SK-N-SH (cell line): ENCODE data around the gene SSPN. TPM values are rescaled to one million over a fixed set of nuclear protein-coding genes. Genes with fewer than 3 reads are reported as not detected.

Source experiments
- CTCF ChIA-PET: fragments of 300-600, 350-600 bp; formaldehyde crosslinking; extraction: SDS; loops from one replicate; lab custom pipeline; 2021; lab: Yijun Ruan, JAX
- POLR2A ChIA-PET: fragments of 350-600 bp; sonication (Branson Sonifier 250); formaldehyde crosslinking; extraction: SDS; loops from one replicate; lab custom pipeline; 2020; ENCODE audit warnings: antibody characterized with exemption, inconsistent platforms; lab: Yijun Ruan, JAX
- DNase-seq: peaks from one replicate; pipeline ENCODE4 v3.0.0; 2012
- H2AFZ ChIP-seq: fragments of 200-600 bp; sonication (generic); 2 replicates; pipeline ENCODE4 v1.8.1; 2016; ENCODE audit warnings: antibody characterized with exemption, mild to moderate bottlenecking, low read depth
- H3F3A ChIP-seq: fragments of 200-600 bp; sonication (generic); replicated peaks from 2 replicates; pipeline ENCODE3; 2016; ENCODE audit warnings: antibody characterized with exemption, mild to moderate bottlenecking; ENCODE audit not compliant: insufficient read depth
- H3K27ac ChIP-seq, 2 experiments: fragments of 200-500 bp in 1 of 2; fragments of 200-600 bp in 1 of 2; sonication (Bioruptor generic) in 1 of 2; sonication (generic), shearing (Covaris generic) in 1 of 2; 2 replicates each; pipeline versions ENCODE4 v1.5.1 to v1.6.1; 2014 to 2016; ENCODE audit warnings: low read depth in 2 of 2, inconsistent platforms in 1 of 2, low read length in 1 of 2, mild to moderate bottlenecking in 1 of 2, mixed read lengths in 1 of 2
- H3K27me3 ChIP-seq: fragments of 200-600 bp; sonication (generic), shearing (Covaris generic); 2 replicates; pipeline ENCODE4 v1.6.1; 2016; ENCODE audit warnings: mixed run types; ENCODE audit not compliant: insufficient read depth
- H3K36me3 ChIP-seq, 2 experiments: fragments of 200-500 bp in 1 of 2; fragments of 200-600 bp in 1 of 2; sonication (Bioruptor generic) in 1 of 2; sonication (generic) in 1 of 2; replicated peaks in 1 of 2; 2 replicates each; pipeline versions ENCODE3 to v1.5.1; 2014 to 2016; ENCODE audit warnings: low read length in 1 of 2, mild to moderate bottlenecking in 1 of 2; ENCODE audit not compliant: insufficient read depth in 2 of 2, control insufficient read depth in 1 of 2
- H3K4me1 ChIP-seq, 2 experiments: fragments of 200-500 bp in 1 of 2; fragments of 200-600 bp in 1 of 2; sonication (Bioruptor generic) in 1 of 2; sonication (generic), shearing (Covaris generic) in 1 of 2; 2 replicates each; pipeline versions ENCODE4 v1.5.1 to v1.6.1; 2014 to 2016; ENCODE audit warnings: low read depth in 1 of 2, low read length in 1 of 2, mixed run types in 1 of 2; ENCODE audit not compliant: insufficient read depth in 2 of 2, control insufficient read depth in 1 of 2
- H3K4me2 ChIP-seq: fragments of 200-600 bp; sonication (generic), shearing (Covaris generic); 2 replicates; pipeline ENCODE4 v1.6.1; 2017; ENCODE audit warnings: mixed run types
- H3K4me3 ChIP-seq, 2 experiments: fragments of 200-500 bp in 1 of 2; fragments of 200-600 bp in 1 of 2; sonication (Bioruptor generic) in 1 of 2; sonication (generic), shearing (Covaris generic) in 1 of 2; 2 replicates each; pipeline versions ENCODE4 v1.5.1 to v1.8.1; 2014 to 2016; ENCODE audit warnings: low read depth in 2 of 2, inconsistent platforms in 1 of 2, low read length in 1 of 2, mild to moderate bottlenecking in 1 of 2, mixed read lengths in 1 of 2, moderate library complexity in 1 of 2
- H3K79me2 ChIP-seq: fragments of 200-600 bp; sonication (generic); 2 replicates; pipeline ENCODE4 v1.8.1; 2017; ENCODE audit warnings: mild to moderate bottlenecking; ENCODE audit not compliant: insufficient read depth
- H3K9ac ChIP-seq: fragments of 200-600 bp; sonication (generic); 2 replicates; pipeline ENCODE4 v1.6.1; 2017; ENCODE audit warnings: mixed run types
- H3K9me2 ChIP-seq: fragments of 200-600 bp; sonication (generic); 2 replicates; pipeline ENCODE4 v1.6.1; 2017; ENCODE audit warnings: mixed run types
- H3K9me3 ChIP-seq: fragments of 200-600 bp; sonication (generic); 2 replicates; pipeline ENCODE4 v1.6.1; 2017; ENCODE audit warnings: mixed run types, mild to moderate bottlenecking, moderate library complexity
- H4K20me1 ChIP-seq: fragments of 200-600 bp; sonication (generic); 2 replicates; pipeline ENCODE4 v1.6.1; 2017; ENCODE audit warnings: mild to moderate bottlenecking, mixed run types; ENCODE audit not compliant: insufficient read depth
- CTCF ChIP-seq: fragments of 200-600 bp; sonication (generic); IDR thresholded peaks from 2 replicates; pipeline ENCODE4 v1.6.1; 2017; ENCODE audit warnings: antibody characterized with exemption, mild to moderate bottlenecking, moderate library complexity
- EP300 ChIP-seq, 2 experiments: IDR thresholded peaks; 2 replicates each; pipeline versions ENCODE4 v1.4.0 to v1.6.1; 2012; ENCODE audit warnings: borderline replicate concordance in 1 of 2, low read depth in 1 of 2, low read length in 1 of 2
- FOSL2 ChIP-seq: IDR thresholded peaks from 2 replicates; pipeline ENCODE4 v1.4.0; 2012; ENCODE audit warnings: low read depth, mild to moderate bottlenecking, moderate library complexity, borderline replicate concordance
- IRF3 ChIP-seq: fragments of 150-350 bp; IDR thresholded peaks from 2 replicates; pipeline ENCODE4 v1.6.1; 2016; ENCODE audit warnings: mild to moderate bottlenecking, low read depth, low read length
- NRF1 ChIP-seq: IDR thresholded peaks from 2 replicates; pipeline ENCODE4 v1.6.1; 2012; ENCODE audit warnings: low read depth, mild to moderate bottlenecking, low read length
- PBX3 ChIP-seq: IDR thresholded peaks from 2 replicates; pipeline ENCODE4; 2012
- POLR2AphosphoS5 ChIP-seq: IDR thresholded peaks from 2 replicates; pipeline ENCODE4 v1.6.1; 2012; ENCODE audit warnings: low read depth, low read length
- RCOR1 ChIP-seq: fragments of 150-350 bp; IDR thresholded peaks from 2 replicates; pipeline ENCODE4 v1.6.1; 2017; ENCODE audit warnings: antibody characterized with exemption, low read length
- RXRA ChIP-seq: IDR thresholded peaks from 2 replicates; pipeline ENCODE4 v1.4.0; 2012; ENCODE audit warnings: low read depth, mild to moderate bottlenecking, borderline replicate concordance
- SIN3A ChIP-seq: IDR thresholded peaks from 2 replicates; pipeline ENCODE4 v1.6.1; 2012; ENCODE audit warnings: low read depth, mild to moderate bottlenecking, low read length, moderate library complexity, borderline replicate concordance
- USF1 ChIP-seq: IDR thresholded peaks from 2 replicates; pipeline ENCODE4 v1.4.0; 2012; ENCODE audit warnings: low read depth, borderline replicate concordance
- WGBS: methylation state at CpG from one replicate; pipeline ENCODE4 v1.1.6; 2017; ENCODE audit warnings: low lambda C conversion rate; 5-methylcytosine and 5-hydroxymethylcytosine counted together
- polyA plus RNA-seq, 3 experiments: library from polyadenylated mRNA; depleted of rRNA; stranded (reverse); fragments of >200 nt; gene quantifications; 2 replicates each; pipeline ENCODE4 v1.2.3, GENCODE V29; 2012

Gene SSPN
- polyA plus RNA-seq, 1 of the 3 experiments (the other 2 are of a cell fraction): 5.9 TPM

- ChIA-PET CTCF (no interaction called here), POLR2A (no interaction called here)
Measured at GRCh38 chr12:26188641-26189040, 6.7 kb upstream of the SSPN start.

More at GRCh38 chr12:26188641-26189040, 6.7 kb upstream of the SSPN start:
- Histone ChIP-seq H3K27me3 (no peaks in the 10 kb centered on the region), H3K79me2 (no peaks in the 10 kb centered on the region), H4K20me1 (no peaks in the 10 kb centered on the region), H3K4me3 (no peak overlapping the region), H3K4me2 (0 out of 2 replicates have a peak overlapping the region, but pooled peaks have one; percentile 1), H2AFZ (no peak overlapping the region), H3K9ac (no peak overlapping the region), H3K9me3 (no peaks in the 10 kb centered on the region), H3K4me1 (peaks cover 0 to 5% of the 10 kb centered on the region in 2 experiments; a peak in 3 of 4 replicates), H3K27ac (peak overlapping the region; percentile 39 to 62; a peak in 3 of 4 replicates), H3K9me2 (no peaks in the 10 kb centered on the region), H3F3A (peaks cover 4% of the 10 kb centered on the region), H3K36me3 (no peaks in the 10 kb centered on the region)
- 97% methylated on average over 2 of the region's 2 CpGs for WGBS
- TF ChIP-seq RXRA (no peak), EP300 (IDR thresholded peaks at IDR 0.05; ENCODE audit: borderline replicate concordance in 1 of 2, low read depth in 1 of 2, low read length in 1 of 2) (no peak), IRF3 (no peak), USF1 (no peak), FOSL2 (no peak), RCOR1 (no peak), CTCF (no peak), SIN3A (no peak), POLR2AphosphoS5 (no peak), NRF1 (no peak), PBX3 (no peak)
- no peak for DNase-seq
